ENCODE results near the gene RNF217. TPM values are rescaled to one million over a fixed set of nuclear protein-coding genes. Genes with fewer than 3 reads are reported as not detected.

The RNF217 gene
- total RNA-seq, 1 experiment from 2014 or later, result 12.2 TPM

DNA sequence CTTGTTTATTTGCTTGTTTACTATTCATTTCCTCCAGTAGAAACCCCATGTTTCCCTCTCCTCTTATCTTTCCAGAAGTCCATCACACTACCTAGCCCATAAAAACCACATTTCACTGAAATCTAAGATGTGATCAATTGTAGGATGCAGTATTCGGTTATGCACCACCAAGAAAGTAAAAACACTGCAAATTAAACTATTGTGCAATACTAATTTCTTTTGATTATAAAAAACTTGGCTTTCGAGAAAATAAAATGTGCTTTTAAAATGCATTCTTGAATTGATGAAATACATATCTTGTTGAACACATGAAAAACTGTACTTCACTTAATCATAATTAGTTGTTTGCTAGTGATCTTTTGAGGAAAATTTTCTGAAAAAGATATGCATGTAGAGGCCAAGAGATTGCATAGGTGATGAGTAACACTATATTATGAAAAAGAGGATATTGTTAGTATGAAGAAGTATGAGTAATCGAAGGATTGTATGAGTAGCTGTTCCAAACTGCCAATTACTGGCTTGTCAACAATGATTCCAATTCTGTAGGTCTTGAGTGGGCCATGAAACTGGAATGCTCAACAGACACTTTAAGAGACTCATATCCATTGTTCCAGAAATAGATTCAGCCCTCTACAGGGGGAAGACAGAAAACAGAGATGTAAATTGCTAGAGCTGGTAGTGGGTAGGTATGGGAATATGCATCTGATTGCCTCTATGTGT, 79.7 kb downstream of the RNF217 start:
- DNase-seq (ENCODE audit: low spot score), result no peak
- Mint-ChIP-seq H3K27ac (no peak overlapping the region), H3K27me3 (ENCODE audit: low read depth) (no peaks in the 10 kb centered on the region), H3K4me3 (no peak overlapping the region), H3K4me1 (peaks cover 21% of the 10 kb centered on the region), H3K36me3 (no peaks in the 10 kb centered on the region), H3K9me3 (no peaks in the 10 kb centered on the region)
- ATAC-seq, result no peak
- CTCF ChIA-PET, result no interaction called here
- no peak for TF ChIP-seq TEAD4 (CRISPR knock-in tag; IDR thresholded peaks at IDR 0.05)
- no peak for TF ChIP-seq CREM (CRISPR knock-in tag; IDR thresholded peaks at IDR 0.05)
- TF ChIP-seq, protein P1, sequence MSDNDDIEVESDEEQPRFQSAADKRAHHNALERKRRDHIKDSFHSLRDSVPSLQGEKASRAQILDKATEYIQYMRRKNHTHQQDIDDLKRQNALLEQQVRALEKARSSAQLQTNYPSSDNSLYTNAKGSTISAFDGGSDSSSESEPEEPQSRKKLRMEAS (CRISPR knock-in tag; IDR thresholded peaks at IDR 0.05), result no peak
- no peak for TF ChIP-seq CREB1 (CRISPR knock-in tag; IDR thresholded peaks at IDR 0.05)
- TF ChIP-seq, protein P2, sequence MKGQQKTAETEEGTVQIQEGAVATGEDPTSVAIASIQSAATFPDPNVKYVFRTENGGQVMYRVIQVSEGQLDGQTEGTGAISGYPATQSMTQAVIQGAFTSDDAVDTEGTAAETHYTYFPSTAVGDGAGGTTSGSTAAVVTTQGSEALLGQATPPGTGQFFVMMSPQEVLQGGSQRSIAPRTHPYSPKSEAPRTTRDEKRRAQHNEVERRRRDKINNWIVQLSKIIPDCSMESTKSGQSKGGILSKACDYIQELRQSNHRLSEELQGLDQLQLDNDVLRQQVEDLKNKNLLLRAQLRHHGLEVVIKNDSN (CRISPR knock-in tag; IDR thresholded peaks at IDR 0.05), result no peak
- TF ChIP-seq RORB (CRISPR knock-in tag; IDR thresholded peaks at IDR 0.05), result no peak
- POLR2A ChIA-PET, result no interaction called here

DNA sequence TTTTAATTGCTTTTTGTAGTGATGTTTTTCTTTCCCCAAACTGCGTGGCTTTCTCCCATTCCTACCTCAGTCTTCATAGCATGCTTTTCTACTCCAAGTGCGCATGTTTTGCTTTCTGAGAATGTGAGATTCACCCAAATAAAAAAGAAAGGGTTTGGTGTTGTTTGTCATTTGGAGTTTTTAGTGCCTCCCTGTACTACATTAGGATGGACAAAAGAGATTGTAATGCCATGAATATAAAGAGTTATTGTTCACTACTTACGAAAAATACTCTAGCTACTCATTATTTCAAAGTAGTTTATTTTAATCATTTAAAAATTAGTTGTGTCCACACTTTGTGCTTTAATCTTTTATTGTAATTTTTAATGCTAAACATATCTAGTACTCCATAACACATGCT, 81.8 kb downstream of the RNF217 start:
- Mint-ChIP-seq H3K36me3 (no peaks in the 10 kb centered on the region), H3K27me3 (ENCODE audit: low read depth) (no peaks in the 10 kb centered on the region), H3K4me1 (peaks cover 21% of the 10 kb centered on the region), H3K27ac (no peak overlapping the region), H3K9me3 (no peaks in the 10 kb centered on the region), H3K4me3 (no peak overlapping the region)
- DNase-seq (ENCODE audit: low spot score) (no peak), ATAC-seq (no peak)
- POLR2A ChIA-PET, result no interaction called here
- no peak for TF ChIP-seq NFE2L1 (CRISPR knock-in tag; IDR thresholded peaks at IDR 0.05)
- TF ChIP-seq, protein P3, sequence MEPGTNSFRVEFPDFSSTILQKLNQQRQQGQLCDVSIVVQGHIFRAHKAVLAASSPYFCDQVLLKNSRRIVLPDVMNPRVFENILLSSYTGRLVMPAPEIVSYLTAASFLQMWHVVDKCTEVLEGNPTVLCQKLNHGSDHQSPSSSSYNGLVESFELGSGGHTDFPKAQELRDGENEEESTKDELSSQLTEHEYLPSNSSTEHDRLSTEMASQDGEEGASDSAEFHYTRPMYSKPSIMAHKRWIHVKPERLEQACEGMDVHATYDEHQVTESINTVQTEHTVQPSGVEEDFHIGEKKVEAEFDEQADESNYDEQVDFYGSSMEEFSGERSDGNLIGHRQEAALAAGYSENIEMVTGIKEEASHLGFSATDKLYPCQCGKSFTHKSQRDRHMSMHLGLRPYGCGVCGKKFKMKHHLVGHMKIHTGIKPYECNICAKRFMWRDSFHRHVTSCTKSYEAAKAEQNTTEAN (CRISPR knock-in tag; IDR thresholded peaks at IDR 0.05), result no peak
- TF ChIP-seq CREM (CRISPR knock-in tag; IDR thresholded peaks at IDR 0.05), result no peak
- TF ChIP-seq SP1 (CRISPR knock-in tag; conservative IDR thresholded peaks at IDR 0.05), result no peak
- TF ChIP-seq TEAD1 (CRISPR knock-in tag; IDR thresholded peaks at IDR 0.05), result no peak
- TF ChIP-seq, protein P4, sequence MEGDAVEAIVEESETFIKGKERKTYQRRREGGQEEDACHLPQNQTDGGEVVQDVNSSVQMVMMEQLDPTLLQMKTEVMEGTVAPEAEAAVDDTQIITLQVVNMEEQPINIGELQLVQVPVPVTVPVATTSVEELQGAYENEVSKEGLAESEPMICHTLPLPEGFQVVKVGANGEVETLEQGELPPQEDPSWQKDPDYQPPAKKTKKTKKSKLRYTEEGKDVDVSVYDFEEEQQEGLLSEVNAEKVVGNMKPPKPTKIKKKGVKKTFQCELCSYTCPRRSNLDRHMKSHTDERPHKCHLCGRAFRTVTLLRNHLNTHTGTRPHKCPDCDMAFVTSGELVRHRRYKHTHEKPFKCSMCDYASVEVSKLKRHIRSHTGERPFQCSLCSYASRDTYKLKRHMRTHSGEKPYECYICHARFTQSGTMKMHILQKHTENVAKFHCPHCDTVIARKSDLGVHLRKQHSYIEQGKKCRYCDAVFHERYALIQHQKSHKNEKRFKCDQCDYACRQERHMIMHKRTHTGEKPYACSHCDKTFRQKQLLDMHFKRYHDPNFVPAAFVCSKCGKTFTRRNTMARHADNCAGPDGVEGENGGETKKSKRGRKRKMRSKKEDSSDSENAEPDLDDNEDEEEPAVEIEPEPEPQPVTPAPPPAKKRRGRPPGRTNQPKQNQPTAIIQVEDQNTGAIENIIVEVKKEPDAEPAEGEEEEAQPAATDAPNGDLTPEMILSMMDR (IDR thresholded peaks at IDR 0.05), result no peak
- TF ChIP-seq KAT7 (CRISPR knock-in tag; IDR thresholded peaks at IDR 0.05; ENCODE audit: borderline replicate concordance), result no peak
- TF ChIP-seq, protein P5, sequence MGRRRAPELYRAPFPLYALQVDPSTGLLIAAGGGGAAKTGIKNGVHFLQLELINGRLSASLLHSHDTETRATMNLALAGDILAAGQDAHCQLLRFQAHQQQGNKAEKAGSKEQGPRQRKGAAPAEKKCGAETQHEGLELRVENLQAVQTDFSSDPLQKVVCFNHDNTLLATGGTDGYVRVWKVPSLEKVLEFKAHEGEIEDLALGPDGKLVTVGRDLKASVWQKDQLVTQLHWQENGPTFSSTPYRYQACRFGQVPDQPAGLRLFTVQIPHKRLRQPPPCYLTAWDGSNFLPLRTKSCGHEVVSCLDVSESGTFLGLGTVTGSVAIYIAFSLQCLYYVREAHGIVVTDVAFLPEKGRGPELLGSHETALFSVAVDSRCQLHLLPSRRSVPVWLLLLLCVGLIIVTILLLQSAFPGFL (CRISPR knock-in tag; IDR thresholded peaks at IDR 0.05; ENCODE audit: borderline replicate concordance), result no peak
- TF ChIP-seq, protein P2 (CRISPR knock-in tag; IDR thresholded peaks at IDR 0.05), result no peak
- CTCF ChIA-PET, result no interaction called here

DNA sequence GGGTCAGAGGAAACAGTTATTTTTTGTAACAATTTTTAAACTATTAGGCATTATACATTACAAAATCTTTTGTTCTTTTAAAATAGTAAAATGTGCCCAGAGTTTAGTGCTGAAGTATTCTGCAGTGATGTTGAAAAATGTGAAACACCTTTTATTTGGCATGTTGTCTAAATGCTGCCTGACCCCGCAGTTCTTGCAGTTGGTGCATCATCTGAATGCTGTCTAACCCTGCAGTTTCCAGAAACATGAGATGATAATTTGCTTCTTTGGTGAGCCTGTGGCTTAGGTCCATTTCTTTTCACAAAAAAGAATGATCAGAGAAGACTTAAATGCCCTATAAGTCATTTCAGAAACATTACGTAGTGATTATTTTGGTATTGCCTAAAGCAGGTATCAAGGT, 82.4 kb downstream of the RNF217 start:
- ATAC-seq, result no peak
- Mint-ChIP-seq H3K27ac (no peak overlapping the region), H3K36me3 (no peaks in the 10 kb centered on the region), H3K4me3 (no peak overlapping the region), H3K9me3 (no peaks in the 10 kb centered on the region), H3K27me3 (ENCODE audit: low read depth) (no peaks in the 10 kb centered on the region), H3K4me1 (peaks cover 21% of the 10 kb centered on the region)
- POLR2A ChIA-PET, result no interaction called here
- no peak for DNase-seq (ENCODE audit: low spot score)
- CTCF ChIA-PET, result no interaction called here
- TF ChIP-seq, protein P6, sequence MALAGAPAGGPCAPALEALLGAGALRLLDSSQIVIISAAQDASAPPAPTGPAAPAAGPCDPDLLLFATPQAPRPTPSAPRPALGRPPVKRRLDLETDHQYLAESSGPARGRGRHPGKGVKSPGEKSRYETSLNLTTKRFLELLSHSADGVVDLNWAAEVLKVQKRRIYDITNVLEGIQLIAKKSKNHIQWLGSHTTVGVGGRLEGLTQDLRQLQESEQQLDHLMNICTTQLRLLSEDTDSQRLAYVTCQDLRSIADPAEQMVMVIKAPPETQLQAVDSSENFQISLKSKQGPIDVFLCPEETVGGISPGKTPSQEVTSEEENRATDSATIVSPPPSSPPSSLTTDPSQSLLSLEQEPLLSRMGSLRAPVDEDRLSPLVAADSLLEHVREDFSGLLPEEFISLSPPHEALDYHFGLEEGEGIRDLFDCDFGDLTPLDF (CRISPR knock-in tag; IDR thresholded peaks at IDR 0.05), result no peak
- no peak for TF ChIP-seq GABPB1 (CRISPR knock-in tag; IDR thresholded peaks at IDR 0.05)
- TF ChIP-seq, protein P7, sequence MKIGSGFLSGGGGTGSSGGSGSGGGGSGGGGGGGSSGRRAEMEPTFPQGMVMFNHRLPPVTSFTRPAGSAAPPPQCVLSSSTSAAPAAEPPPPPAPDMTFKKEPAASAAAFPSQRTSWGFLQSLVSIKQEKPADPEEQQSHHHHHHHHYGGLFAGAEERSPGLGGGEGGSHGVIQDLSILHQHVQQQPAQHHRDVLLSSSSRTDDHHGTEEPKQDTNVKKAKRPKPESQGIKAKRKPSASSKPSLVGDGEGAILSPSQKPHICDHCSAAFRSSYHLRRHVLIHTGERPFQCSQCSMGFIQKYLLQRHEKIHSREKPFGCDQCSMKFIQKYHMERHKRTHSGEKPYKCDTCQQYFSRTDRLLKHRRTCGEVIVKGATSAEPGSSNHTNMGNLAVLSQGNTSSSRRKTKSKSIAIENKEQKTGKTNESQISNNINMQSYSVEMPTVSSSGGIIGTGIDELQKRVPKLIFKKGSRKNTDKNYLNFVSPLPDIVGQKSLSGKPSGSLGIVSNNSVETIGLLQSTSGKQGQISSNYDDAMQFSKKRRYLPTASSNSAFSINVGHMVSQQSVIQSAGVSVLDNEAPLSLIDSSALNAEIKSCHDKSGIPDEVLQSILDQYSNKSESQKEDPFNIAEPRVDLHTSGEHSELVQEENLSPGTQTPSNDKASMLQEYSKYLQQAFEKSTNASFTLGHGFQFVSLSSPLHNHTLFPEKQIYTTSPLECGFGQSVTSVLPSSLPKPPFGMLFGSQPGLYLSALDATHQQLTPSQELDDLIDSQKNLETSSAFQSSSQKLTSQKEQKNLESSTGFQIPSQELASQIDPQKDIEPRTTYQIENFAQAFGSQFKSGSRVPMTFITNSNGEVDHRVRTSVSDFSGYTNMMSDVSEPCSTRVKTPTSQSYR (CRISPR knock-in tag; IDR thresholded peaks at IDR 0.05), result no peak
- TF ChIP-seq, protein P8, sequence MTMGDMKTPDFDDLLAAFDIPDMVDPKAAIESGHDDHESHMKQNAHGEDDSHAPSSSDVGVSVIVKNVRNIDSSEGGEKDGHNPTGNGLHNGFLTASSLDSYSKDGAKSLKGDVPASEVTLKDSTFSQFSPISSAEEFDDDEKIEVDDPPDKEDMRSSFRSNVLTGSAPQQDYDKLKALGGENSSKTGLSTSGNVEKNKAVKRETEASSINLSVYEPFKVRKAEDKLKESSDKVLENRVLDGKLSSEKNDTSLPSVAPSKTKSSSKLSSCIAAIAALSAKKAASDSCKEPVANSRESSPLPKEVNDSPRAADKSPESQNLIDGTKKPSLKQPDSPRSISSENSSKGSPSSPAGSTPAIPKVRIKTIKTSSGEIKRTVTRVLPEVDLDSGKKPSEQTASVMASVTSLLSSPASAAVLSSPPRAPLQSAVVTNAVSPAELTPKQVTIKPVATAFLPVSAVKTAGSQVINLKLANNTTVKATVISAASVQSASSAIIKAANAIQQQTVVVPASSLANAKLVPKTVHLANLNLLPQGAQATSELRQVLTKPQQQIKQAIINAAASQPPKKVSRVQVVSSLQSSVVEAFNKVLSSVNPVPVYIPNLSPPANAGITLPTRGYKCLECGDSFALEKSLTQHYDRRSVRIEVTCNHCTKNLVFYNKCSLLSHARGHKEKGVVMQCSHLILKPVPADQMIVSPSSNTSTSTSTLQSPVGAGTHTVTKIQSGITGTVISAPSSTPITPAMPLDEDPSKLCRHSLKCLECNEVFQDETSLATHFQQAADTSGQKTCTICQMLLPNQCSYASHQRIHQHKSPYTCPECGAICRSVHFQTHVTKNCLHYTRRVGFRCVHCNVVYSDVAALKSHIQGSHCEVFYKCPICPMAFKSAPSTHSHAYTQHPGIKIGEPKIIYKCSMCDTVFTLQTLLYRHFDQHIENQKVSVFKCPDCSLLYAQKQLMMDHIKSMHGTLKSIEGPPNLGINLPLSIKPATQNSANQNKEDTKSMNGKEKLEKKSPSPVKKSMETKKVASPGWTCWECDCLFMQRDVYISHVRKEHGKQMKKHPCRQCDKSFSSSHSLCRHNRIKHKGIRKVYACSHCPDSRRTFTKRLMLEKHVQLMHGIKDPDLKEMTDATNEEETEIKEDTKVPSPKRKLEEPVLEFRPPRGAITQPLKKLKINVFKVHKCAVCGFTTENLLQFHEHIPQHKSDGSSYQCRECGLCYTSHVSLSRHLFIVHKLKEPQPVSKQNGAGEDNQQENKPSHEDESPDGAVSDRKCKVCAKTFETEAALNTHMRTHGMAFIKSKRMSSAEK (CRISPR knock-in tag; IDR thresholded peaks at IDR 0.05; ENCODE audit: borderline replicate concordance), result no peak

Data from WTC11 (cell line).